ENCODE results near the gene DOK3. TPM values are rescaled to one million over a fixed set of nuclear protein-coding genes. Genes with fewer than 3 reads are reported as not detected.

DOK3 gene
- total and polyA plus RNA-seq, 8 donors = 5.8 to 90.5 (median 7.1) TPM

DNA sequence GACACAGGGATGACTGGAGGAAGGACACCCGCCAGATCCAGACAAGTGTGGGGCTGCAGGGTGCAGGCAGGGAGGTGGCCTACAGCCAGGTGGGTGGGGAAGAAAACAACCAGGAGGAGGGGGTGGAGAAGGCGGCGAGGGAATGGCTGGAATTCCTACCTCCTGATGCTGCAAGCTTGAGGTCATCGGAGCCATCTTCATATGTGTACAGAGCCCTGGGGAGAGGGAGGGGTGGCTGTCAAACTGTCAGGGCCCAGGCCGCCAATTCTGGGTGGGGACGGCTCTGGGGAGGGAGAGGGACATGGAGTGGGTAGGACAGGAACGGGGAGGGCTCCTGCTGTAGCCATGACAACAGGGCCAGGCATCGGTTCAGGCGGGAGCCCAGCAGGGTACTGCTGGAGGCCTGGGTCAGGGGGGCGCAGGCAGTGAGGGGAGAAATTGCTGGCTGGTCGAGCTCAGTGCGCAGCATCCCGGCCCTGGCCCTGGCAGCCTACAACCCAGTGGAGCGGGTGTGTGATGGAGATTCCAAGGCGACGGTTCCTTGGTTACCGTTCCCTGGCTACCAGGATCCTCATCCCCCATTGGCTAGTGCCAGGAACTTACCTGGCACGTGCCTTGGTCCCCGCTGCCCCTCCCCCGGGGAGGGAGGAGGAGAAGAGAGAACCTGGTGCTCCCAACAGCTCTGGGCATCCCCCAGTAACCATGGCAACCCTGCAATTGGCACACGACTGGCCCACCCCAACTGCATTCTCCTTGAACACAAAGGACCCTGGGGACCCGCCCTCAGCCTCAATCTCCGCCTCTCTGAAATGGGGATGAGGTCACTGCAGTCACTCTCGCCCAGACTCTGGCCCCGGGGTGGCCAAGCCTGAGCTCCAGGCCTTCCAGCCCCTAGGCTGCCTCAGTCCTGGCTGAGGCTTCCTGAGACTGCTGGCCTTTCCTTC is 40.7 kb downstream of the DOK3 start:
- TF ChIP-seq, protein P1, sequence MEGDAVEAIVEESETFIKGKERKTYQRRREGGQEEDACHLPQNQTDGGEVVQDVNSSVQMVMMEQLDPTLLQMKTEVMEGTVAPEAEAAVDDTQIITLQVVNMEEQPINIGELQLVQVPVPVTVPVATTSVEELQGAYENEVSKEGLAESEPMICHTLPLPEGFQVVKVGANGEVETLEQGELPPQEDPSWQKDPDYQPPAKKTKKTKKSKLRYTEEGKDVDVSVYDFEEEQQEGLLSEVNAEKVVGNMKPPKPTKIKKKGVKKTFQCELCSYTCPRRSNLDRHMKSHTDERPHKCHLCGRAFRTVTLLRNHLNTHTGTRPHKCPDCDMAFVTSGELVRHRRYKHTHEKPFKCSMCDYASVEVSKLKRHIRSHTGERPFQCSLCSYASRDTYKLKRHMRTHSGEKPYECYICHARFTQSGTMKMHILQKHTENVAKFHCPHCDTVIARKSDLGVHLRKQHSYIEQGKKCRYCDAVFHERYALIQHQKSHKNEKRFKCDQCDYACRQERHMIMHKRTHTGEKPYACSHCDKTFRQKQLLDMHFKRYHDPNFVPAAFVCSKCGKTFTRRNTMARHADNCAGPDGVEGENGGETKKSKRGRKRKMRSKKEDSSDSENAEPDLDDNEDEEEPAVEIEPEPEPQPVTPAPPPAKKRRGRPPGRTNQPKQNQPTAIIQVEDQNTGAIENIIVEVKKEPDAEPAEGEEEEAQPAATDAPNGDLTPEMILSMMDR (IDR thresholded peaks at IDR 0.05) = no peak
- peaks cover 0 to 27% of the 10 kb centered on the region in 2 donors for H3K36me3 ChIP-seq
- no peak overlapping the region for H3K27ac ChIP-seq
- H3K4me3 ChIP-seq = no peak overlapping the region
- H3K4me1 ChIP-seq = peaks cover 11 to 18% of the 10 kb centered on the region in 2 donors
- ATAC-seq = no peak
- intact Hi-C loops (cut with DNase I) = no loop called here
- no peaks in the 10 kb centered on the region for H3K9me3 ChIP-seq
- peak in 1 of 4 donors; percentile 70 for DNase-seq
- peaks cover 0 to 23% of the 10 kb centered on the region in 2 donors for H3K27me3 ChIP-seq

DNA sequence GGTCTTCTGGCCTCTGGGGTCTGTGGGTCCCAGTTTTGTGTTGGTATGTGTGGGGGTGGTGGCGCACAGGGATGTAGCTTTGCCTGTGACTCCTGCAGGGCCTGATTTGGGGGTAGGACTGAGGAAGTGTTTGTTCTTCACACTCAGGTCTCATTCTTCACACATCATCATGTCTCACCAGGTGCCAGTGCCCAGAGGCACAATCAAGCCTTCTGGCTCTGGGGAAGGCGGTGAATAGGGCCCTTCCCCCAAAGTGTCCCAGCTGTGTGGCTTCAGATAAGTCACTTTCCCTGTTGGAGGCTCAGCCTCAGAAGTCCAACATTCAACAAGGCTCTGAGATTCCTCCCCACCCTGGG is 41.3 kb downstream of the DOK3 start:
- no peak for DNase-seq
- Histone ChIP-seq H3K36me3 (peaks cover 0 to 27% of the 10 kb centered on the region in 2 donors), H3K27me3 (peaks cover 0 to 17% of the 10 kb centered on the region in 2 donors), H3K9me3 (no peaks in the 10 kb centered on the region), H3K4me1 (peaks cover 11 to 18% of the 10 kb centered on the region in 2 donors), H3K27ac (no peak overlapping the region), H3K4me3 (no peak overlapping the region)
- TF ChIP-seq, protein P1 (IDR thresholded peaks at IDR 0.05) = no peak
- intact Hi-C loops (cut with DNase I) = no loop called here
- no peak for ATAC-seq

DNA sequence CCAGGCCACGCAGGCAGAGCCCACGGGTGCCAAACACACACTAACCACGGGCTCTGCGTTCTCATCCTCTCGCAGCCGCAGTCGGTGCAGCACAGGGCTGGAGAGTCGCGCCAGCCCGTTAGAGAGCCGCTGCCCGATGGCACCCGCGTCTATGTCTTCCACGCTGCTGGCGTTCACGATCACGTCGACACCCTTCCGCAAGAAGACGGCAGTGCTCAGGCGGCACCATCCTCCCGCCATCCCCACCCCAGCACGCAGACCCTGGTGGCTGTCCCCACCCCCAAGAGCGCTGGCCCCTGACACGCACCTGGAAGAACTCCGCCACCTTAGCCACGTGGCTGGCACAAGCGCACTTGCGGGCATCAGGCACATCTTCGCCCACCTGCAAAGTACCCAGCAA is 42.2 kb downstream of the DOK3 start:
- Histone ChIP-seq H3K4me1 (peaks cover 9 to 23% of the 10 kb centered on the region in 2 donors), H3K36me3 (peaks cover 0 to 27% of the 10 kb centered on the region in 2 donors), H3K9me3 (no peaks in the 10 kb centered on the region), H3K4me3 (no peak overlapping the region), H3K27me3 (peaks cover 0 to 8% of the 10 kb centered on the region in 2 donors), H3K27ac (no peak overlapping the region)
- ATAC-seq = no peak
- TF ChIP-seq, protein P1 (IDR thresholded peaks at IDR 0.05) = no peak
- intact Hi-C loops (cut with DNase I) = no loop called here
- DNase-seq = peak in 1 of 4 donors; percentile 66

DNA sequence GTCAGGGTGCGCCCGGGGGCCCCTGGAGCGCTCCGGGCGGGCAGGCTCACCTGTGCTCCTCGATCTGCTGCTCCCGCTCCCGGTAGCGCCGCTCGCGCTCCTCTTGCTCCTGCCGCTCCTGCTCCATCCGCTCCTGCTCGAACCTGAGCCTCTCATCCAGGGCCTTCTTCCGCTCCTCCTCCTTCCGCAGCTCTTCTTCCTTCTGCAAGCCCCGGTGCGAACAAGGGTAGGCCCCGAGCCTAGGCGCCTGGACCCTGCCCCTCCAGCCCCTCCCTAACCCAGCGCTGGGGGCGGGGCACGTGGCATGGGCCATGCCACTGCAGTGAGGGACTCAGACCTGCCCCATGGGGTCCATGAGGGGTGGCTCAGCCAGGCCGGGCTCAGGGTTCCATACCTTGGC is 42.8 kb downstream of the DOK3 start:
- H3K4me1 ChIP-seq = peaks cover 3 to 23% of the 10 kb centered on the region in 2 donors
- H3K27ac ChIP-seq = no peak overlapping the region
- H3K9me3 ChIP-seq = no peaks in the 10 kb centered on the region
- DNase-seq = no peak
- TF ChIP-seq, protein P1 (IDR thresholded peaks at IDR 0.05) = no peak
- H3K27me3 ChIP-seq = peaks cover 0 to 2% of the 10 kb centered on the region in 2 donors
- H3K36me3 ChIP-seq = peaks cover 0 to 27% of the 10 kb centered on the region in 2 donors
- ATAC-seq = no peak
- intact Hi-C loops (cut with DNase I) = no loop called here
- H3K4me3 ChIP-seq = no peak overlapping the region

DNA sequence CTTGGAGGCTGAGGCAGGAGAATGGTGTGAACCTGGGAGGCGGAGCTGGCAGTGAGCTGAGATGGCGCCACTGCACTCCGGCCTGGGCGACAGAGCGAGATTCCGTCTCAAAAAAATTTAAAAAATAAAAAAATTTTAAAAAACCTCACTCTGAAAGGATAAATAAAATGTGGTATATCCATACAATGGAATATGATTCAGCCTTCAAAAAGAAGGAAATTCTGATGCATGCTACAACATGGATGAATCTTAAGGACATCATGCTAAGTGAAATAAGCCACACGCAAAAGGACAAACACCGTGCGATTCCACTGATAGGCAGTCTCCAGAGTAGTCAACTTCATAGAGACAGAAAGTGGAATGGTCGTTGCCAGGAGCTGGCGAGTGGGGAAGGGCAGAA is 44.6 kb downstream of the DOK3 start:
- ATAC-seq (no peak), DNase-seq (no peak)

More for the DNA sequence above, 44.6 kb downstream of the DOK3 start:
- H3K27ac ChIP-seq = no peak overlapping the region
- intact Hi-C loops (cut with DNase I) = no loop called here
- TF ChIP-seq, protein P1 (IDR thresholded peaks at IDR 0.05) = no peak
- no peaks in the 10 kb centered on the region for H3K27me3 ChIP-seq
- peaks cover 0 to 21% of the 10 kb centered on the region in 2 donors for H3K4me1 ChIP-seq
- H3K4me3 ChIP-seq = no peak overlapping the region
- no peaks in the 10 kb centered on the region for H3K9me3 ChIP-seq
- peaks cover 0 to 31% of the 10 kb centered on the region in 2 donors for H3K36me3 ChIP-seq
